HG03558 (cell line): ENCODE measurements around the gene ZNF474.

Source experiments
- ATAC-seq: cut with Tn5 transposase; IDR thresholded peaks from one replicate; pipeline ENCODE4 v1.9.1; 2021; ENCODE audit warnings: moderate number of reproducible peaks; ENCODE audit not compliant: unreplicated experiment; ENCODE audit errors: extremely low read depth

Gene ZNF474

GRCh38 chr5:122114501-122114900 is 14.8 kb upstream of the ZNF474 start:
- no peak for ATAC-seq

- ATAC-seq: no peak
Measured at GRCh38 chr5:122118356-122118948, 10.9 kb upstream of the ZNF474 start.

- ATAC-seq: no peak
Measured at GRCh38 chr5:122119205-122119604, 10.1 kb upstream of the ZNF474 start.

- no peak for ATAC-seq
Measured at GRCh38 chr5:122120493-122120892, 8.9 kb upstream of the ZNF474 start.

GRCh38 chr5:122120957-122121356 is 8.4 kb upstream of the ZNF474 start:
- ATAC-seq: no peak

- no peak for ATAC-seq
Measured at GRCh38 chr5:122121479-122122465, 7.6 kb upstream of the ZNF474 start.

- no peak for ATAC-seq
Measured at GRCh38 chr5:122124766-122125165, 4.6 kb upstream of the ZNF474 start.

GRCh38 chr5:122126177-122126755 is 3.1 kb upstream of the ZNF474 start:
- ATAC-seq: no peak

- ATAC-seq: no peak
Measured at GRCh38 chr5:122126756-122127321, 2.5 kb upstream of the ZNF474 start.

- ATAC-seq: no peak
Measured at GRCh38 chr5:122130152-122130551, 806 bp downstream of the ZNF474 start.

- no peak for ATAC-seq
Measured at GRCh38 chr5:122137702-122138101, 8.4 kb downstream of the ZNF474 start.

GRCh38 chr5:122138356-122138755 is 9.0 kb downstream of the ZNF474 start:
- no peak for ATAC-seq

- no peak for ATAC-seq
Measured at GRCh38 chr5:122140900-122141299, 11.6 kb downstream of the ZNF474 start.

GRCh38 chr5:122141751-122142150 is 12.4 kb downstream of the ZNF474 start:
- no peak for ATAC-seq

- no peak for ATAC-seq
Measured at GRCh38 chr5:122142480-122143164, 13.3 kb downstream of the ZNF474 start.

GRCh38 chr5:122144236-122144635 is 14.9 kb downstream of the ZNF474 start:
- ATAC-seq: no peak

GRCh38 chr5:122145906-122146305 is 16.6 kb downstream of the ZNF474 start:
- no peak for ATAC-seq

GRCh38 chr5:122149321-122150090 is 20.2 kb downstream of the ZNF474 start:
- ATAC-seq: no peak

GRCh38 chr5:122150215-122150614 is 20.9 kb downstream of the ZNF474 start:
- ATAC-seq: no peak

- ATAC-seq: no peak
Measured at GRCh38 chr5:122151640-122152039, 22.3 kb downstream of the ZNF474 start.
